Renal pelvis (tissue), 4 donors: ENCODE results near the gene ZBTB21. TPM values are rescaled to one million over a fixed set of nuclear protein-coding genes. Genes with fewer than 3 reads are reported as not detected.

ENCODE experiments used
- DNase-seq: peaks from one replicate; pipeline ENCODE4 v3.0.0-alpha.2; 2013
- polyA plus RNA-seq, 3 donors: library from polyadenylated mRNA; unstranded; fragments of 120-200 nt; gene quantifications; one replicate each; pipeline ENCODE4 v1.2.1, GENCODE V29; 2013; ENCODE audit not compliant: insufficient read length in 3 of 3

ZBTB21 gene
- polyA plus RNA-seq, 3 donors, result 8.8 to 11.0 (median 10.5) TPM

- no peak for DNase-seq
Measured at GRCh38 chr21:42042651-42043050, 32.5 kb upstream of the ZBTB21 start.

DNA sequence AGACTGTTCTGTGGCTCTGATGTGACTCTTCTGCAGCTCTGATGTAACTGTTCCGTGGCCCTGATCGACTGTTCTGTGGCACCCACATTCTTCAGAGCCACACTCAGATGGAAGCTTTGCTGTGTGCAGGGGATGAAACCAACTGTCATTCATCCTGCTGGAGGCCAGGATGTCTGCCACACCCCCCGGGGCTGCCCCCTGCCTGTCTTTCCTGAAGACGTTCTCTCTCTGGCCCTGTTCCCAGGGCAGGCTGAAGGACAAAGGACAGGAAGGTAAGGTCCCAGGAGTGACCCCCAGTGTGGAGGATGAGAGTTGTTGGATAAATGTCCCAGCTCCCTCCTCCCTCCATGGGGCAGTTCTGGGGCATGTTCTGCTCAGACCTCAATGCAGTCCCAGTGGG is 31.6 kb upstream of the ZBTB21 start:
- no peak for DNase-seq

DNA sequence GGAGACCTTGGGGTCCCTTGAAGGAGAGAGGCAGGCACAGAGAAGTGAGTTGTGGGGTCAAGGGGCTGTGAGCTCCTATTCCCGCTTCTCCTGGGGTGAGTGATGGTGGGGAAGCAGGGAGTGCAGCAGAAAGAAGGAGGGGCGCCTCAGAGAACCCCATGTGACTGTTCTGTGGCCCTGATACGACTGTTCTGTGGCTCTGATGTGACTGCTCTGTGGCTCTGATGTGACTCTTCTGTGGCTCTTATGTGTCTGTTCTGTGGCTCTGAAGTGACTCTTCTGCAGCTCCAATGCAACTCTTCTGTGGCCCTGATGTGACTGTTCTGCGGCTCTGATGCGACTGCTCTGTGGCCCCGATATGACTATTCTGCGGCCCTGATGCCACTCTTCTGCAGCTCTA is 31.1 kb upstream of the ZBTB21 start:
- DNase-seq, result no peak

DNA sequence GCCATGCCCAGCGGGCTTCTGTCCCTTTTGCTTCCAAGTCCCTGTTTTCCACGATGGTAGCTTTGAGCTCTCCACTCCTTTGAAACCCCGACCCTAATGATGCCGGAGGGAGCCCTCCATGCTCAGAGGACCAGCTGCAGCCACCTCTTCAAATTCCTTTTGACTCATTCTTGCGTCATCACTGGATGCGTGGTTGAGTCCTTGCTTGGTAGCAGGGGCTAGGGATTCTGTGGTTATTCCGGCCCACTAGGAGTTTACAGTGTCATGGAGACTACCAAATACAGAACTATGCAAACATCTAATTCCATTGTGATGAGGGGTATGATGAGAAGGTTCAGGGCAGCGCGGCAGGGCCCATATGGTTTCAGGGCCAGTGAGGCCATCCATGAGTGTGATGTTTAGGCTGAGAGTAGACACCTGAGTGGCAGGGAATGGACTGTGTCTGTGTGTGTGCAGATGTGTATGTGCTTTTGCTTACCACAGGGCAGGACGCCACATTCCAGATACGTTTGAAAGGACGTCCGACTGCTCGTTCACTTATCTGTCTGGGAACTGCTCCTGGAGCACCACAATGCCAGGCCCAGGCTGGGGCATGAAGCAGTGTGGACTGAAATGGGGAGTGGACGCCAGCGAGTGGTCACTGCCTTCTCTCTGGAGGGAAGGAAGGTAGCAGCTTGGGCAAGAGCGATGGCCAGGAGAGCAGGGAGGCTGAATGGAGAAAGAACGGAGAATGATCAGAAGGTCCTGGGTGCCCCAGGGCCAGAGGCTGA is 30.4 kb upstream of the ZBTB21 start:
- no peak for DNase-seq

GRCh38 chr21:42039911-42040351 is 29.8 kb upstream of the ZBTB21 start:
- no peak for DNase-seq

DNA sequence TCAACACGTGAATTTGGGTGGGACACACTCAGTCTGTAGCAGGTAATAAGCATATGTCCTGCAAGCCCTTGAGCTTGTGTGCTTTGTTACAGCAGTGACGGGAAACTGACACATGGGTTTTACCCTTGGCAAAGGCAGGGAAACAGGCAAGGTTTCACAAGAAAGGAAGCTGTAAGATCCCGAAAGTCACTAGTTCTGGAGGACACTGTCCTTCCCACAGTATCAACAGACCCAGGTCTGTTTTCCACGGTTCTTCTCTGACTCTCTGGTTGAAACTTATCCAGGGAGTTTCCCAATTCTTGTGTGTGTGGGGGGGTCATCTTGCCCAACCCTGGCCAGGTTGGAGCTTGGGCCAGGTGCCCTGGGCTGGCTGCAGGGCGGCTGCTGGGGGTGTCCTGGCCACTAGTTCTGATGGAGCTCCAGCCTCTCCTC is 29.3 kb upstream of the ZBTB21 start:
- no peak for DNase-seq

DNA sequence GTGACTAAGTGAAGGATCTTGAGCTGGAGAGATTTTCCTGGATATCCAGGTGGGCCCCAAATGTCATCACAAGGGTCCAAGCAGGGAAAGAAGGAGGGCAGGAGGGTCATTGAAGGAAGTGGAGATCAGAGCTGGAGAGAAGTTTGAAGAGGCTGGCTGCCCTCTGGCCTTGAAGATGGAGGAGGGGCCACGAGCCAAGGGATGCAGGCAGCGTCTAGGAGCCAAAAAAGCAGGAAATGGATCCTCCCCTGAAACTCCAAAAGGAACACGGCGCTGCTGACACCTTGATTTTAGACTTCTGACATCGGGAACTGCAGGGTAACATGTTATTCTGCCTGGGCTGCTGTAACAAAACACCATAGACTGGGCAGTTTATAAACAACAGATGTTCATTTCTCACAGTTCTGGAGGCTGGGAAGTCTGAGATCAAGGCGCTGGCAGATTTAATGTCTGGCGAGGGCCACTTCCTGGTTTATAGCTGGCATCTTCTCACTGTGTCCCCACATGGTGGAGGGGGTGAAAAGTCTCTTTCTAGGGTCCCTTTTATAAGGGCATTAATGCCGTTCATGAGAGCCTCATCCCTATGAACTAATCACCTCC is 28.8 kb upstream of the ZBTB21 start:
- DNase-seq, result no peak

DNA sequence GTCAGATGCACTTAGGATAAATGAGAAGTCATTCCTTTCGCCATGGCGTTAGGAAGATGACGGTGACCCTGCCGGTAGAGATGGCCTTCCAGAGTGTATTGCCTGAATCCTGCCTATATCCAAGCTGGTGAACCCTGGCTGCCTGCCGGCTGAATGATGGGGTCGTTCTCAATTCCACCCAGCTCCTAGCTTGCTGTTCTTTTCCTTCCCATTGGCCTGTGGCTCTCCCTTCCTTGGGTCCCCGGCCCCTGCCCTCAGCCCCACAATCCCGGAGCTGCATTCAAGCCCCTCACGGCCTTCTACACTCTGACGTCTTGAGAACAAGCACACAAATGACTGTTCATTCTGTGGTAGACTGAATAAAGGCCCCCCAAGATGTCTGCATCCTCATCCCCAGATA is 28.2 kb upstream of the ZBTB21 start:
- DNase-seq, result no peak

GRCh38 chr21:42037943-42038342 is 27.8 kb upstream of the ZBTB21 start:
- no peak for DNase-seq

GRCh38 chr21:42037516-42037915 is 27.4 kb upstream of the ZBTB21 start:
- DNase-seq, result no peak

DNA sequence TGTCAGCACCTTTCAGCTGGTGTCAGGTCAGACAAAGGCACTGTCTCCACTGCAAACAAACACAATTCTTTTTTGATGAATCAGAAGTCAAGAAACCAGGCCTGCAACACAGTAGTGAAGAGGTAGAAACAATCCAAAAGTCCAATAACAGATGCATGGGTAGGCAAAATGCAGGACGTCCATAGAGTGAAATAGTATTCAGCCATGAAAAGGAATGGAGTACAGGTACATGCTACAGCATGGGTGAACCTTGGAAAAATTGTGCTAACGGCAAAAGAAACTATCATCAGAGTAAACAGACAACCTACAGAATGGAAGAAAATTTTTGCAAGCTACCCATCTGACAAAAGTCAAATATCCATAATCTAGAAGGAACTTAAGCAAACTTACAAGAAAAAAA is 26.2 kb upstream of the ZBTB21 start:
- no peak for DNase-seq

- no peak for DNase-seq
Measured at GRCh38 chr21:42032968-42033367, 22.8 kb upstream of the ZBTB21 start.

DNA sequence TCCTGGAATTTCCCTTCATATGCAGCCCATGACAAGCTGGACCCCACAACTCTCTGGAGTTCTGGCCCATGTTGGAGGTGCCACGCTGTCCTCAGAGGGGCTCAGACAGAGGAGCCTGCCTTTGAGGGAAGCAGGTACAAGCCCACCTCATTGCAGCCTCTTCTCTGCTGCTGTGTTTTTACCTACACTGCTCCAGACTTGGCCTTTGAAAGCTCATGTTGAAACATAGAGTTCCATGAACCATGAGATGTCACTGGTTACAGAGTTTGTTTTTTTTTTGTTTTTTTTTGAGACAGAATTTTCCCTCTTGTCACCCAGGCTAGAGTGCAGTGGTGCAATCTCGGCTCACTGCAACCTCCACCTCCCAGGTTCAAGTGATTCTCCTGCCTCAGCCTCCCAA is 22.1 kb upstream of the ZBTB21 start:
- no peak for DNase-seq

DNA sequence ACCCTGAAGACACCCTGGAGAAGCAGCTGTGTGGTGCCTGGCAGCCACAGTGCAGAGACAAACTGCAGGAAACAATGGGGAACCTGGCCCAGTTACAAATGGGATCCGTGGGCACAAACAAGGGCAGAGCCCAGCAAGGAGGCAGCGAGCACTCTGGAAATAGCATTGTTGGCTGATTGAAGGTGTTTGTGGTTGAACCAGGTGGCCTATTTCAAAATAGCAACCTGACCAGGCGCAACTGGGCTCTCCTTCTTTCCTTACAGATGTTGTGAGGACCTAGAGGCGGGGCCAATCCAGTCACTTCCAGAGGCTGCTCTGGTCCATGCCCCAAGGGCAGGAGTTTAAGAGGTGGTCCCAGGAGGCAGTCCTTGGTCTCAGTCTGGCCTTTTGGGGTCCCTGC is 21.7 kb upstream of the ZBTB21 start:
- DNase-seq, result no peak

DNA sequence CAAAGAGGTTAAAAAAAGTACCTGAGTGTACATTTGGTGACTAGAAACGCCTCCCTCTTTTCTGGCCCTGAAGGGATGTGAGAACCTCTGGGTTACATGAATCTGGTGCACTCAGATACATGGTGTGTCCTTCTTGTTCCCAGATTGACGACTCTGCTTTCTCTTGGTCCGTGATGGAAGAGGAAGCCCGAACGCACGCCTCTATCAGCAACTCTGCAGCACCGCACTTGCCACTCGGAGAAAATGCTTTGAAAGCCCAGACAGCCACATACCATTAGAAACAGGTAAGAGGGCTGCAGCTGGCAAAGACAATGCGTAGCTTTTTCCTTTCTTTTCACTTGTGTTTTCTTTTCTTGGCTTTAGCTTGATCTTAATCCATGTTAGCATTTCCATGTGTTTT is 21.1 kb upstream of the ZBTB21 start:
- DNase-seq, result no peak

- DNase-seq, result no peak
Measured at GRCh38 chr21:42030311-42030710, 20.2 kb upstream of the ZBTB21 start.

DNA sequence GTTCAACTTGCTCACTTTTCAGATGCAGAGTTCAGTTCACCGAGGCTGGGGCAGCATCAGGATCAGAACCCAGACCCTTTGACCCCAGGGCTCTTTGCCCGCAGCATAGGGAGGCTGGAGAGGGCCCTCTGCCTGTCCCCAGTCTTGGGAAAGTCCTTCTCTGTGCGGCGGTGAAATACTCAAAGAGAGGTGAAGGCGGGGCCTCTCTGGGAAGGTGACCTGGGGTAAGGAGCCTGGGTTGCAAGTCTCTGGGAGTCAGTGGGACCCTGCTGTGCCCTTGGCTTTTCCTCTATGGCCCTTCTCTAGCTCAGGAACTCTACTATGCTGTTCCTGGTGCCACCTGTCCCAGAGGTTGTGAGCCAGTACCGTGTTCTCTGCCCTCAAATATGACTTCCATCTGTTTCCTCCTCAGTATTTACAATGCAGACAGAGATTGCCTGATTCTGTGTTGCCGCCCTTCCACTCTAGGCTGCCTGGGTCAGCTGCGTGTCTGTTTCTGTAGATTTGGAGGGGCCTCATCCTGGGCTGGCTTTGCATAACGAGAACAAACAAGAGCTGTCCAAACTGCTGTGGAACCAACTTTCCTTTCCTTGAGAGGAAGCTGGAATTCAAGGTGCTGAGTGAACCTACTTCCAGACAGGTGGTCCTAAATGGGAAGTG is 18.7 kb upstream of the ZBTB21 start:
- DNase-seq, result no peak

DNA sequence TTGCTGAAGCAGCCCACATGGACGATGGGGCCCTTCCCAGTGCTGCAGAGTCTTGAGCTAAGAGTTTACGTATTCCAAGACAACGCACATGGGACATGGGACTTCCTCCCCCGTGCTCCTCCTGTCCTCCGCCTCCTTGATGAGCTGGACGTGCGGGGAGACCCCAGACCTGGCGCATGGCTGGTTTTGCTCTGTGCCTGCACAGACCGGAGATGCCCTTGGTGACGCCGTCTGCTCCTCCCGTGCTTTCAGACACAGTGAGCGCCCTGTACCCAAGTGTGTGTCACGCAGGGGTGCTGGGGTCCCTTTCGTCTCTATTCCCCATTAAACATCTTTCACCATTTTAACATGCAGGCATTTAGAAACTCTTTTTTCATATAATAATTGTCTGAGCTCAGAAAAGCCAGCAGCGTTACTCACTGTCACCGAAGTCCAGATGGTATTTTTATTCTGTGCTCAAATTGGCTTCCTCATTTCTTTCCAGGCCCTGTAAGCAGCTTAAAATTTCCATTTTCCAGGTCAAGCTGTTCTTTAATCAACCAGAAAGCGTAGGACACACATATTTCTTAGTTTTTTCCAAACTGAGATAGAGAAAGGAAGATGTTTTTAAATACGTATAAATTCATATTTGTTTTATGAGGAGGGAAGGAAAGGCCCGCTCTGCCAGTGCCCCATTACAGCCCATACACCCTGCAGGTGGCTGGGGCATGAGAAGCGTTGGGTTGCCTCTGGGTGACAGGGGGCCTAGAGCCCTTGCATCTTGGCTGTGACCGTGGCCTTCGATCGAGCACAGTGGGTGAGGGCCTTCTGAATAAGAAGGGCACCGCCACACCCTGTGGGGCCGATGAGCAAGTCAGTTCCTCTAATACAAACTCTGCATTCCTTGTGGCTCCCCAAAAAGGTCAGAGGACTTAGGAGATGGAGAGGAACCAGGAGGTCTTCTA is 17.9 kb upstream of the ZBTB21 start:
- DNase-seq, result no peak

DNA sequence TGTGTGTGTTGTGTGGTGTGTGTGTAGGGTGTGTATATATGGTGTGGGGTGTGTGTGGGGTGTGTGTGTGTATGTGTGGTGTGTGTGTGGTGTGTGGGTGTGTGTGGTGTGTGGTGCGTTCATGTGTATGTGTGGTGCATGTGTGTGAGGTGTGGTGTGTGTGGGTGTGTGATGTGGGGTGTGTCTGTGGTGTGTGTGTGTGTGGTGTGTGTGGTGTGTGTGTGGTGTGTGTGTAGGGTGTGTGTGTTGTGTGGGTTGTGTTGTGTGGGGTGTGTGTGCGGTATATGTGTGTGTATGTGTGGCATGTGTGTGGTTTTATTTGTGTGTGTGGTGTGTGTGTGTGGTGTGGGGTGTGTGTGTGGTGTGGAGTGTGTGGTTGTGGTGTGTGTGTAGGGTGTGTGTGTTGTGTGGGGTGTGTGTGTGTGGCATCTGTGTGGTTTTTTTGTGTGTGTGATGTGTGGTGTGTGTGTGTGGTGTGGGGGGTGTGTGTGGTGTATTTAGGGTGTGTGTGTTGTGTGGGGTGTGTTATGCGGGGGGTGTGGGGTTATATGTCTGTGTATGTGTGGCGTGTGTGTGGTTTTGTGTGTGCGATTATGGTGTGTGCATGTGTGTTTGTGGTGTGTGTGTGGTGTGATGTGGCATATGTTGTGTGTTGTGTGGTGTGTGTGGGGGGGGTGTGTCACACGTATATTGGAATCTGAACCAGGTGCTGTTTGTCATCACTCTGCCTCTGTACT is 17.1 kb upstream of the ZBTB21 start:
- DNase-seq, result no peak

- DNase-seq, result no peak
Measured at GRCh38 chr21:42026082-42026435, 15.9 kb upstream of the ZBTB21 start.

DNA sequence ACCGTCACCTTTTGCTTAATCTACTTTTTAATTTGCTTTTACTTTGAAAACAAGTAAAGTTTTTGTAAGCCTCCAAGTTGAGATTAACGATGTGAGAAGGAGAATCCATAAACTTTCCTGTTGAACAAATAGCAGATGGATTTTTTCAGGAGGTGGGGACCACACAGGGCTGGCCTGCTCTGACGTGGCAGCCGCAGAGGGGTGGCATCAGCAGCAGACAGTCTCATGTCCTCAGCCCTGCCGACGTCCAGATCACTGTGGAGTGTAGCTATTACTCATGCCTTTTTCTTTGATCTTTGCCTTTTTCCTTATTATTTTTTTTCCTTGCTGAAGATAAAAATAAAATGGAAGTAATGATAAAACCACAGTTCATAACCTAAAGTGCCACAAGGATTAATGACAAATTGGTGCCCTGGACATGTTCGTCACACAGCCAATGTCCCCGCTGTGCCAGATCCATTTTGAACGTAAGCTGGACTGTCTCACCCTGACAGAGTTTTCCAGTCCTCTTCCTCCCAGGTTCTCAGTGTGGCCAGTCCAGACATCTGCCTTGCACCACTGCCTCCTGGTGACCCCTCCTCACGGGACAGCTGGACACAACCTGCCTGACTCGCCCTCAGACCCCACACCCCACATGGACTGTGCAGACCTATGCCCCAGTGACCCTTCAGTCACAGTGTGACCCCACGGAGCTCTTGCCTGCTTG is 15.4 kb upstream of the ZBTB21 start:
- DNase-seq, result no peak
